Activated CD4-positive, alpha-beta T cell treated with anti-CD3 and anti-CD28 coated beads for 36 hours (primary cell): ENCODE data around the gene TYK2. TPM values are rescaled to one million over a fixed set of nuclear protein-coding genes. Genes with fewer than 3 reads are reported as not detected.
"Not testable (repeated sequence)": the region's sequence is repeated elsewhere in the genome, so short reads cannot be mapped to it uniquely, and the experiment has no call there.

ENCODE experiments used
- ATAC-seq: fragments of 200-7000 bp; cut with Tn5 transposase; one replicate; pipeline ENCODE4 v1.10.0; 2021; ENCODE audit warnings: mild to moderate bottlenecking, moderate library complexity
- CTCF ChIA-PET: fragments of 350-600 bp; sonication (Branson Sonifier 250); formaldehyde crosslinking; loops from one replicate; lab custom pipeline; 2021; ENCODE audit warnings: antibody characterized with exemption; lab: Charles Lee
- POLR2A ChIA-PET: fragments of 350-600 bp; sonication (Branson Sonifier 250); formaldehyde crosslinking; loops from one replicate; lab custom pipeline; 2021; ENCODE audit warnings: antibody characterized with exemption, inconsistent platforms; lab: Charles Lee
- DNase-seq: peaks from one replicate; pipeline ENCODE4 v3.0.0-alpha.2; 2020
- H3K27ac Mint-ChIP-seq: one replicate; pipeline ENCODE4 v1.8.0; 2021; ENCODE audit warnings: mixed read lengths
- H3K27me3 Mint-ChIP-seq: one replicate; pipeline ENCODE4 v1.8.0; 2021; ENCODE audit warnings: mixed read lengths
- H3K36me3 Mint-ChIP-seq: one replicate; pipeline ENCODE4 v1.8.0; 2021; ENCODE audit warnings: low read depth, mixed read lengths
- H3K4me1 Mint-ChIP-seq: one replicate; pipeline ENCODE4 v1.8.0; 2021; ENCODE audit warnings: mixed read lengths
- H3K4me3 Mint-ChIP-seq: one replicate; pipeline ENCODE4 v1.8.0; 2021; ENCODE audit warnings: mild to moderate bottlenecking, moderate library complexity, mixed read lengths
- H3K9me3 Mint-ChIP-seq: one replicate; pipeline ENCODE4 v1.8.0; 2021; ENCODE audit warnings: low read depth, mixed read lengths
- intact Hi-C, 2 experiments: fragments of 100-400 bp; cut with DNase I in 1 of 2; cut with micrococcal nuclease in 1 of 2; formaldehyde crosslinking; loops; one replicate each; pipeline versions ENCODE4 v1.14.2 to v1.15.1; 2022 to 2024; cut with DNase I, micrococcal nuclease
- total RNA-seq, 2 experiments: library from RNA; stranded (reverse); gene quantifications; one replicate each; pipeline ENCODE4 v1.2.3, GENCODE V29; 2021

The TYK2 gene
- total RNA-seq, 2 experiments from 2014 or later = 151 to 197 TPM

DNA sequence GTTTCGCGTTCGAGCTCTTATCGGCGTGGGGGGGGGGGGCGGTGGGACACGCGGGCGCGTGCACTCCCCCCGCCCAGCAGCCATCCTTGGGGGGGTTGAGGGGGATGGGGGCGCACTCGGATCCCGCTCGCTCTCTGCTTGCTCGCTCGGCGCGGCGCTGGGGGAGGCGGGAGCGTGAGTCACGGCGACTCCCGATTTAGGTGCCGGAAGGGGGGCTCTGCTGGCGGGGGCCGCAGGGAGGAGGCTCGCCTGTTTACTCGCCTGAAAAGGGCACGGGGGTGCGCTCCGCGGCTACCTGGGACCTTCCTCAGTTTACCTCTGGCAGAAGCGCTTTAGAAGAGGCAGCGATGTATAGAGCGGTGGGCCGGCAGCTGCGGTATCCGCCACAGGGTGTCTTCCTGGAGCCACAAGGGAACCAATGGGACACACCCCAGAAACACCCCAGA lies 38.9 kb upstream of the TYK2 start:
- intact Hi-C loops = loop anchor here in 1 of 2 experiments (5.0 kb wide), 1 partner anchor 148 kb away; the partner anchor contains the start of genes CDKN2D and KRI1
- ChIA-PET POLR2A (no interaction called here), CTCF (interaction anchor here (0.6 to 8.1 kb wide), 2 partner anchors 14 to 1640 kb away, joined by 3 to 135 read pairs; partner anchors contain the start of gene CDC37)
- Mint-ChIP-seq H3K27ac (peak overlapping the region; percentile 38), H3K4me3 (peak overlapping the region; percentile 64), H3K4me1 (peaks cover 56% of the 10 kb centered on the region), H3K9me3 (no peaks in the 10 kb centered on the region), H3K27me3 (peaks cover 53% of the 10 kb centered on the region), H3K36me3 (no peaks in the 10 kb centered on the region)
- ATAC-seq (no peak), DNase-seq (peak; percentile 65)

DNA sequence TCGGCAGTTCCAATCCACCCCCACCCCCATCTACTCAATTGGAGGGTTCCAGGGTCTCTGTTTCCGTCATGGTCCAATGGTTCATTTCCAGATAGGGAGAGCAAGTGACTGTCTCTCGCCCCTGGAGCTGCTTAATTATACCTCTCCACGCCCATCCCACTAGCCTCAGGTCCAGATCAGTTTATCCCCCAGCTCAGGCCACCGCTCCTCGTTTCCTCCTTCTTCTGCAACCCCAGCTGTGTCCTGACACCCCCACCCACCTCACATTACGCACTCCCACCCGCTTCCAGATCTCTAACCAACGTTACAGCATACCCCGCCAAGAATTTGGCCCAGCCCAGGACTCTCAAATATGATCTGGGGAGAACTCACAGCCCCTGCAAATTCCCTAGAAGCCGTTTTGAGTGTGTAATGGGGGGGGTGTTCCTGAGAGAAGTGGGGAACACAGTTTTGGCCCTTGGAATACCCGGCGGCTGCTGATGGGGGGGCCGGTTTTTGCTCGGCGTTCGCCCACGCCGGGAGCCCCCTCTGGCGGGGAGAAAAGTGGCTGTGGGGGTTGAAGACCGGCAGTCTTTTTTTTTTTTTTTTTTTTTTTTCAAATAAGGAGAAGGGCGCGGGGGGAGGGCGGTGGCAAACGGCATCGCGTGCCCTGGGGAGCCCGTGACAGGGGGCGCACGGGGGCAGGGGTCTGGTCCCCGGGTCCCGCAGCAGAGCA lies 38.3 kb upstream of the TYK2 start:
- H3K9me3 Mint-ChIP-seq = no peaks in the 10 kb centered on the region
- DNase-seq = no peak
- no peaks in the 10 kb centered on the region for H3K36me3 Mint-ChIP-seq
- intact Hi-C loops = loop anchor here in 1 of 2 experiments (5.0 kb wide), 1 partner anchor 149 kb away; the partner anchor contains the start of genes CDKN2D and KRI1
- peaks cover 52% of the 10 kb centered on the region for H3K27me3 Mint-ChIP-seq
- no peak for ATAC-seq
- H3K4me3 Mint-ChIP-seq = peak overlapping the region; percentile 44
- peaks cover 50% of the 10 kb centered on the region for H3K4me1 Mint-ChIP-seq
- POLR2A ChIA-PET = interaction anchor here (0.5 to 1.2 kb wide), 3 partner anchors 13 to 322 kb away, joined by 3 to 7 read pairs (median 4); no protein-coding TSS in a partner anchor
- H3K27ac Mint-ChIP-seq = no peak overlapping the region
- CTCF ChIA-PET = interaction anchor here (0.6 to 8.1 kb wide), 12 partner anchors 7 to 1641 kb away, joined by 3 to 135 read pairs (median 6); partner anchors contain the start of genes CDC37, ICAM1 and ICAM5

DNA sequence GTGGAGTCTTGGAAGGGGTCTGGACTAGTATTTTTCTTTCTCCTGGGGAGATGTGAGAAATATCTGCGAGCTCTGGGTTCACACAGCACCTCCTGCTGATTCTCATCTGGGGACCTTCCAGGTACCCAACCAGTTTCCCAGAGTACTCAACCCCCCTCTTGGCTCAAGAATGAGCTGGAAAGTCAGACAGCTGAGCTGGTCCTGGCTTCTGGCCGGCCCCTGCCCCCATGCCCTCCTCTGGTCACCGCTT lies 37.8 kb upstream of the TYK2 start:
- Mint-ChIP-seq H3K36me3 (no peaks in the 10 kb centered on the region), H3K9me3 (no peaks in the 10 kb centered on the region), H3K27me3 (peaks cover 47% of the 10 kb centered on the region), H3K4me1 (peaks cover 46% of the 10 kb centered on the region), H3K4me3 (peak overlapping the region; percentile 44), H3K27ac (no peak overlapping the region)
- POLR2A ChIA-PET = interaction anchor here (0.5 to 1.2 kb wide), 3 partner anchors 13 to 321 kb away, joined by 3 to 7 read pairs (median 4); no protein-coding TSS in a partner anchor
- DNase-seq (no peak), ATAC-seq (no peak)
- intact Hi-C loops = loop anchor here in 1 of 2 experiments (5.0 kb wide), 1 partner anchor 149 kb away; the partner anchor contains the start of genes CDKN2D and KRI1
- CTCF ChIA-PET = interaction anchor here (0.6 to 8.1 kb wide), 11 partner anchors 8 to 159 kb away, joined by 3 to 135 read pairs (median 6); partner anchors contain the start of genes CDC37, ICAM1 and ICAM5

DNA sequence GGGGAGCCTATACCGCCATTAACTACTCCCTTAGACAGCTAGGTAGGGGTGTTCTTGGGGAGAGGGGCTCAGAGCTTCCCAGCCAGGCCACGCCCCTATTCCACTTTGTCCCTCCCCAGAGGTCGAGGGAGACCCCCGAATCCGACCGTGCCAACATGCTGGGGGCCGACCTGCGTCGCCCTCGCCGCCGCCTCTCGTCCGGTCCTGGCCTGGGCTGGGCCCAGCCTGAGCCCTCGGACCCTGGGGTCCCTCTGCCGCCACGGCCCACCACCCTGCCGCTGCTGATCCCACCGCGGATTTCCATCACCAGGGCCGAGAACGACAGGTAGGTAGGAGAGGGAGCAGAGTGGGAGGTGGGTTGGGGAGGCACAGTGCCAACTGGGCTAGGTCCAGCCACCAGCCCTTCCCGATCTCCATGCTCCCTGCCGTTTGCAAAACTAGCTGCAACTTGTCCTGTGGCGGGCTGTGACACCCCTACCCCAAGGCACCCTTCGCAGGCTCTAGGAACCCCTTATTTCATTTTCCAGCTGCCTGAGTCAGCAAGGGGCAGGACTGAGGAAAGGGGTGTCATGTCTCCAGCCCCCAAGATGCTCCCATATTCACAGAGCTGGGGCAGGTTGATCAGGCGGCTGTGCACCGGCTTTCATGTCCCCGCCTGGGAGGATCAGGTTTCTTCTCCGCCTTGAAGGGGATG lies 37.3 kb upstream of the TYK2 start:
- Mint-ChIP-seq H3K27ac (no peak overlapping the region), H3K27me3 (peaks cover 47% of the 10 kb centered on the region)

DNA sequence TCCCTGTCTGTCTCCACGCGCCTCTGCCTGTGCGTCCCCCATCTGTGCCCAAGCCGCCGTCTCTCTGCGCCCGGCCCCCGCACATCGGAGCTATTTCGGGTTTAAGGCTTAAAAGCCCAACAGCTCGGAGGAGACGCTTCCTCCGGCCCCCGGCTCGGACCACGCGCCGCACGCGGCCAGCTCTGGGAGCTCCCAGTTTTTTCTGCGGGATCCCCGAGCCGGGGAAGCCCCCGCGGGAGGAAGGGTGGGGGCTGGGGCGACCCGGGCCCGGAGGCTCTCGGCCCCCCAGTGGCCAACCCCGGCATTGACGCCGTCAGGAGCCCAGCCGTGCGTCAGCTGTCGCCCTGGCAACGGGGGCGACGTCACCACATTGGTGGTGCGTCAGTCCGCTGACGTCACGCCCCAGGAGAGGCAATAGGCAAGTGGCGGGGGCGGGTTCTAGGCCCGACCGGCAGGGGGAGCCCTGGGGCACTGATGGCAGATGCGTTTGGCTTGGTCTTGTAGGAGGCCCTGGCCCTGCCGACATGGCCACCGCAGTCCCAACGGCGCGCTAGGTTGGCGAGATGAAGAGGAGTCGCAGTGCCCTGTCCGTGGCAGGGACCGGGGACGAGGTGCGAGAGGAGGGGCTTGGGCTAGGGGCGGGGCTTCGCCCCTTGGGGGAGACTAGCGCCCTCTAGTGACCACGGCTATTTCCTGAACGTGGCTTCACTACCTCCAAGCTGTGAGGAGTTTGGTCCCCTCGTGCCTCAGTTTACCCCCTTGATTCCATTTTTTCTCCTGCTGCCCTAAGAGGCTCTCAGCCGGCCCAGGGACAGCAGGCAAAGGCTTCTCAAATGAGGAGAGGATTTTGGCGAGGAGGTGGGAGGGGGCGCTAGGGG lies 36.2 kb upstream of the TYK2 start:
- H3K36me3 Mint-ChIP-seq = no peaks in the 10 kb centered on the region
- peak; percentile 61 for ATAC-seq
- ChIA-PET CTCF (interaction anchor here (0.6 to 8.1 kb wide), 19 partner anchors 8 to 456 kb away, joined by 3 to 135 read pairs (median 4); partner anchors contain the start of genes CDC37, ICAM1, ICAM5 and RAVER1), POLR2A (interaction anchor here (1.3 kb wide), 1 partner anchor 11 kb away, joined by 4 read pairs; no protein-coding TSS in a partner anchor)
- H3K4me1 Mint-ChIP-seq = peaks cover 51% of the 10 kb centered on the region
- peaks cover 36% of the 10 kb centered on the region for H3K27me3 Mint-ChIP-seq
- H3K27ac Mint-ChIP-seq = peak overlapping the region; percentile 45
- no peaks in the 10 kb centered on the region for H3K9me3 Mint-ChIP-seq
- intact Hi-C loops = loop anchor here (1.0 to 5.0 kb wide), 6 partner anchors 8 to 320 kb away; partner anchors contain the start of genes CDC37 (in 2 of the 2), KRI1 (in 2 of the 2) and CDKN2D (in 1 of the 2)
- peak; percentile 98 for DNase-seq
- peak overlapping the region; percentile 59 for H3K4me3 Mint-ChIP-seq

More for the DNA sequence above, 37.3 kb upstream of the TYK2 start:
- ChIA-PET POLR2A (interaction anchor here (0.5 to 1.2 kb wide), 3 partner anchors 12 to 321 kb away, joined by 3 to 7 read pairs (median 4); no protein-coding TSS in a partner anchor), CTCF (interaction anchor here (0.5 to 8.1 kb wide), 14 partner anchors 8 to 158 kb away, joined by 3 to 135 read pairs (median 6); partner anchors contain the start of genes CDC37, ICAM1 and ICAM5)
- Mint-ChIP-seq H3K4me3 (no peak overlapping the region), H3K9me3 (no peaks in the 10 kb centered on the region), H3K4me1 (peaks cover 47% of the 10 kb centered on the region), H3K36me3 (no peaks in the 10 kb centered on the region)
- no peak for ATAC-seq
- no peak for DNase-seq
- intact Hi-C loops = loop anchor here (1.0 to 5.0 kb wide), 4 partner anchors 15 to 321 kb away; partner anchors contain the start of genes KRI1 (in 2 of the 2), CDC37 (in 1 of the 2) and CDKN2D (in 1 of the 2)

DNA sequence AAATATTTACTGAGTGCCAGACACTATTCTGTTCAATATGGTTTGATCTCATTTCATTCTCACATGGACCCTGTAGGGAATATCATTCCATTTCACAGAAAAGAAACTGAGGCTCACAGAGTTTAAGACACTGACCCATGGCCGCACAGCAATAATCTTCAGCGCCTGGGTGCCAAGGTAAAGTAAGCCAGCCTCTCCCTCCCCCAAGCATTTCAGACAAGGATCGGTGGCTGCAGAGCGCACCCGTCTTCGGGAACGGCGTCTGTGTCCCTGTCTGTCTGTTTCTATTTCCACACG lies 35.7 kb upstream of the TYK2 start:
- intact Hi-C loops = loop anchor here (1.0 to 5.0 kb wide), 5 partner anchors 8 to 151 kb away; partner anchors contain the start of genes CDC37 (in 2 of the 2), KRI1 (in 2 of the 2) and CDKN2D (in 1 of the 2)

DNA sequence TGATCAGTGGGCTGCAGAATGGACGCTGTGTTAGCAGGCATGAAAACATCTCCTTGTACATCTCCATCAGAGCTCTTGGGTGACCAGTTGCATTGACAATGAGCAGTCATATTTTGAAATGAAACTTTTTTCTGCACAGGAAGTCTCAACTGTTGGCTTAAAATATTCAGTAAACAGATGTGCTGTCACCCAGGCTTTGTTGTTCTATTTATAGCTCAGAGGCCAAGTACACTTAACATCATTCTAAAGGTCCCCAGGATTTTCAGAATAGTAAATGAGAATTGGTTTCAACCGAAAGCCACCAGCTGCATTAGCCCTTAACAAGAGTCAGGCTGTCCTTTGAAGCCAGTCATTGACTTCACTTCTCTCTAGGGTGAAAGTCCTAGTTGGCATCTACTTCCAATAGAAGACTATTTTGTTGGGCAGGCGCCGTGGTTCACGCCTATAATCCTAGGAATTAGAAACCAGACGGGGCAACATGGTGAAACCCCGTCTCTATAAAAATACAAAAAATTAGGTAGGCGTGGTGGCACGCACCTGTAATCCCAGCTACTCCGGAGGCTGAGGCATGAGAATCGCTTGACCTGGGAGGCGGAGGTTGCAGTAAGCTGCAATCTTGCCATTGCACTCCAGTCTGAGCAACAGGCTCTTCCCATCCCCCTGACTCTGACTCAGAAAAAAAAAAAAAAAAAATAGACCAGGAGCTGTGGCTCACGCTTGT lies 32.0 kb upstream of the TYK2 start:
- Mint-ChIP-seq H3K9me3 (no peaks in the 10 kb centered on the region), H3K27ac (no peak overlapping the region), H3K4me1 (peaks cover 55% of the 10 kb centered on the region), H3K27me3 (peaks cover 6% of the 10 kb centered on the region), H3K4me3 (no peak overlapping the region), H3K36me3 (no peaks in the 10 kb centered on the region)
- DNase-seq = no peak
- ChIA-PET POLR2A (interaction anchor here (0.5 to 0.6 kb wide), 2 partner anchors 14 to 388 kb away, joined by 3 read pairs; no protein-coding TSS in a partner anchor), CTCF (interaction anchor here (0.7 to 8.1 kb wide), 11 partner anchors 8 to 384 kb away, joined by 3 to 135 read pairs (median 5); partner anchors contain the start of gene CDC37)
- peak; percentile 30 for ATAC-seq
- intact Hi-C loops = no loop called here

More for the DNA sequence above, 35.7 kb upstream of the TYK2 start:
- ATAC-seq (no peak), DNase-seq (no peak)
- Mint-ChIP-seq H3K27me3 (peaks cover 30% of the 10 kb centered on the region), H3K4me1 (peaks cover 46% of the 10 kb centered on the region), H3K36me3 (no peaks in the 10 kb centered on the region), H3K27ac (peak overlapping the region; percentile 45), H3K4me3 (peak overlapping the region; percentile 59), H3K9me3 (no peaks in the 10 kb centered on the region)
- CTCF ChIA-PET = interaction anchor here (0.6 to 8.1 kb wide), 16 partner anchors 9 to 457 kb away, joined by 3 to 135 read pairs (median 4); partner anchors contain the start of genes CDC37, ICAM1 and RAVER1
- POLR2A ChIA-PET = interaction anchor here (1.3 kb wide), 1 partner anchor 10 kb away, joined by 4 read pairs; no protein-coding TSS in a partner anchor

DNA sequence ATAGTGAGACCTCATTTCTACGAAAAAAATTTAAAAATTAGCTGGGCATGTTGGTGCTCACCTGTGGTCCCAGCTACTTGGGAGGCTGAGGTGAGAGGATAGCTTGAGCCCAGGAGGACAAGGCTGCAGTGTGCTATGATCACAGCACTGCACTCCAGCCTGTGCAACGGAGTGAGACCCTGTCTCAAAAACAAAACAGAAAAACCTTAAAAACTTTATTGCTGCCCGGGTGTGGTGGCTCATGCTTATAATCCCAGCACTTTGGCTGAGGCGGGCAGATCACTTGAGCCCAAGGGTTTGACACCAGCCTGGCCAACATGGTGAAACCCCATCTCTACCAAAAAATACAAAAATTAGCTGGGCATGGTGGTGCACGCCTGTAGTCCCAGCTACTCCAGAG lies 30.9 kb upstream of the TYK2 start:
- peaks cover 57% of the 10 kb centered on the region for H3K4me1 Mint-ChIP-seq
- H3K36me3 Mint-ChIP-seq, H3K4me3 Mint-ChIP-seq, H3K27me3 Mint-ChIP-seq, POLR2A ChIA-PET, H3K27ac Mint-ChIP-seq, intact Hi-C loops, DNase-seq, H3K9me3 Mint-ChIP-seq, ATAC-seq: not testable (repeated sequence)
- CTCF ChIA-PET = interaction anchor here (0.6 to 8.1 kb wide), 8 partner anchors 6 to 132 kb away, joined by 3 to 135 read pairs (median 4); partner anchors contain the start of genes CDC37 and PDE4A

DNA sequence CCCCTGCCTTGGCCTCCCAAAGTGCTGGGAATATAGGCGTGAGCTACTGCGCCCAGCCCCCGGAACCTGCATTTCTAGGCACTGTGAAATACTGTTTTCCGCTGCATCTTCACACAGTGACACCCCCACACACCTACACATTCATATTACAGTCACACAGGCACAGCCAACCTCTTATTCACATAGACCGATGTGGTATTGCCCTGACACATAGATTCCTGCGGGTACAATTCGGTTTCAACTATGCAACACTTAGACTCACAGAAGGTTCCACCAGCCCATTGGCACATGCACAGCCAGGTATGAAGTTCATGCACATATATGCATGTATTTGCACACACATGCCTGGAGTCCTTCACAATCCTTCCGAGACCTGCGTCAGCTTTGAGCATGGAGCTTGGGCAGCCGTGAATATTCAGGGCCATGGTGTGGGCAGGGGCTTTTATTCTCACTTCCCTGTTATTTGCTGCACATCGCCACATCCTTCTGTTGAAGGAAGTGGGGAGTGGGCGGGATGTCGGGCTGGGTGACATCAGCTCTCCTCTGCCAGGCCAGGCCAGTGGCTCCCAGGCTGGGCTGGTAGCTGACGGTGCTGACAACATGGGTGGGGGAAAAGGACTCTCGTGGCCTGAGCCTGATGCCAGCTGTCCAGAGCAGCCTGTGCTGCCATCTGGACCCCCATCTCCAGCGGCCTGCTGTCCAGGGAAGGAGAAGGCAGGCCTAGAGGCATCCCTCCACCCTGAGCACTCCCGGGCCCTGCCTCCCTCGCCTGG lies 28.3 kb upstream of the TYK2 start:
- intact Hi-C loops = loop anchor here (1.0 to 10.0 kb wide), 6 partner anchors 8 to 686 kb away; no protein-coding TSS in a partner anchor
- Mint-ChIP-seq H3K9me3 (no peaks in the 10 kb centered on the region), H3K4me1 (peaks cover 69% of the 10 kb centered on the region), H3K4me3 (peak overlapping the region; percentile 26), H3K36me3 (no peaks in the 10 kb centered on the region), H3K27ac (peak overlapping the region; percentile 73), H3K27me3 (no peaks in the 10 kb centered on the region)
- peak; percentile 84 for DNase-seq
- ChIA-PET POLR2A (interaction anchor here (0.6 to 1.3 kb wide), 2 partner anchors 149 to 214 kb away, joined by 3 to 4 read pairs; no protein-coding TSS in a partner anchor), CTCF (interaction anchor here (0.5 to 10.9 kb wide), 8 partner anchors 7 to 381 kb away, joined by 3 to 135 read pairs (median 6); partner anchors contain the start of gene ICAM1)
- peak; percentile 73 for ATAC-seq
